GM23338 (cell line): Measurements from ENCODE around the gene PTPRH.

Source experiments
- CTCF ChIP-seq, 2 experiments: fragments of 200-600 bp in 1 of 2; sonication (generic) in 1 of 2; conservative IDR thresholded peaks; 2 replicates each; pipeline versions ENCODE4 v1.5.1 to v1.6.1; 2016 to 2017; ENCODE audit warnings: antibody characterized with exemption in 2 of 2, low read depth in 2 of 2, mild to moderate bottlenecking in 2 of 2, moderate library complexity in 1 of 2
- ETS1 ChIP-seq: IDR thresholded peaks from 2 replicates; pipeline ENCODE4 v1.6.1; 2016; ENCODE audit warnings: antibody characterized with exemption
- EZH2 ChIP-seq: fragments of 200-600 bp; sonication (generic); IDR thresholded peaks from one replicate; pipeline ENCODE4 v1.8.0; 2017; ENCODE audit warnings: antibody characterized with exemption, mild to moderate bottlenecking, low read depth; ENCODE audit not compliant: unreplicated experiment
- EZH2phosphoT487 ChIP-seq: fragments of 200-600 bp; sonication (generic); IDR thresholded peaks from one replicate; pipeline ENCODE4 v1.8.1; 2018; ENCODE audit warnings: antibody characterized with exemption; ENCODE audit not compliant: unreplicated experiment
- JUNB ChIP-seq: IDR thresholded peaks from one replicate; pipeline ENCODE4 v1.6.1; 2016; ENCODE audit warnings: antibody characterized with exemption; ENCODE audit not compliant: unreplicated experiment
- POLR2AphosphoS5 ChIP-seq: IDR thresholded peaks from 2 replicates; pipeline ENCODE4 v1.6.1; 2016; ENCODE audit warnings: antibody characterized with exemption, low read depth
- REST ChIP-seq: IDR thresholded peaks from one replicate; pipeline ENCODE4 v1.6.1; 2018; ENCODE audit warnings: antibody characterized with exemption; ENCODE audit not compliant: unreplicated experiment
- STAT1 ChIP-seq: IDR thresholded peaks from one replicate; pipeline ENCODE4 v1.6.1; 2016; ENCODE audit warnings: antibody characterized with exemption; ENCODE audit not compliant: unreplicated experiment

GRCh38 chr19:55145232-55145631 is 64.1 kb downstream of the PTPRH start:
- TF ChIP-seq CTCF (conservative IDR thresholded peaks at IDR 0.05; ENCODE audit: low read depth in 2 of 2) = no peak
- TF ChIP-seq EZH2 = no peak
- TF ChIP-seq JUNB = no peak
- no peak for TF ChIP-seq POLR2AphosphoS5
- TF ChIP-seq EZH2phosphoT487 = no peak
- no peak for TF ChIP-seq STAT1
- TF ChIP-seq REST = no peak
- TF ChIP-seq ETS1 = no peak
